HG02938 (cell line): Measurements from ENCODE around the gene RAP1B.
"Not testable (repeated sequence)": the region's sequence is repeated elsewhere in the genome, so short reads cannot be mapped to it uniquely, and the experiment has no call there.

ENCODE experiments used
- ATAC-seq: cut with Tn5 transposase; IDR thresholded peaks from one replicate; pipeline ENCODE4 v1.9.1; 2021; ENCODE audit warnings: mild to moderate bottlenecking, moderate library complexity; ENCODE audit not compliant: unreplicated experiment

RAP1B gene

GRCh38 chr12:68632486-68632885 lies 21.8 kb downstream of the RAP1B start:
- ATAC-seq: no peak

- no peak for ATAC-seq
Measured at GRCh38 chr12:68633614-68634558, 23.2 kb downstream of the RAP1B start.

GRCh38 chr12:68636268-68636667 lies 25.6 kb downstream of the RAP1B start:
- no peak for ATAC-seq

- not testable (repeated sequence) for ATAC-seq
Measured at GRCh38 chr12:68637439-68637838, 26.7 kb downstream of the RAP1B start.

- ATAC-seq: no peak
Measured at GRCh38 chr12:68638171-68638570, 27.5 kb downstream of the RAP1B start.

GRCh38 chr12:68638721-68639395 lies 28.2 kb downstream of the RAP1B start:
- no peak for ATAC-seq

GRCh38 chr12:68639396-68639767 lies 28.7 kb downstream of the RAP1B start:
- no peak for ATAC-seq

GRCh38 chr12:68641138-68641537 lies 30.4 kb downstream of the RAP1B start:
- ATAC-seq: peak; percentile 88

- ATAC-seq: no peak
Measured at GRCh38 chr12:68646484-68646883, 35.8 kb downstream of the RAP1B start.

GRCh38 chr12:68647507-68647906 lies 36.8 kb downstream of the RAP1B start:
- ATAC-seq: no peak

GRCh38 chr12:68648179-68648578 lies 37.5 kb downstream of the RAP1B start:
- peak; percentile 45 for ATAC-seq

- no peak for ATAC-seq
Measured at GRCh38 chr12:68665016-68665569, 54.4 kb downstream of the RAP1B start.

GRCh38 chr12:68667291-68667690 lies 56.6 kb downstream of the RAP1B start:
- ATAC-seq: no peak

GRCh38 chr12:68667896-68668295 lies 57.2 kb downstream of the RAP1B start:
- no peak for ATAC-seq

- no peak for ATAC-seq
Measured at GRCh38 chr12:68671179-68671578, 60.5 kb downstream of the RAP1B start.

- no peak for ATAC-seq
Measured at GRCh38 chr12:68673788-68674187, 63.1 kb downstream of the RAP1B start.

- ATAC-seq: no peak
Measured at GRCh38 chr12:68674376-68674775, 63.7 kb downstream of the RAP1B start.

- no peak for ATAC-seq
Measured at GRCh38 chr12:68675101-68675842, 64.6 kb downstream of the RAP1B start.

GRCh38 chr12:68676854-68677253 lies 66.2 kb downstream of the RAP1B start:
- not testable (repeated sequence) for ATAC-seq

- peak; percentile 2 for ATAC-seq
Measured at GRCh38 chr12:68686262-68686594, 75.5 kb downstream of the RAP1B start.
